Activated CD4-positive, alpha-beta T cell treated with anti-CD3 and anti-CD28 coated beads for 36 hours (primary cell): ENCODE data around the gene SIGLEC9. TPM values are rescaled to one million over a fixed set of nuclear protein-coding genes. Genes with fewer than 3 reads are reported as not detected.

Experiments used
- ATAC-seq: fragments of 200-7000 bp; cut with Tn5 transposase; one replicate; pipeline ENCODE4 v1.10.0; 2021; ENCODE audit warnings: mild to moderate bottlenecking, moderate library complexity
- CTCF ChIA-PET: fragments of 350-600 bp; sonication (Branson Sonifier 250); formaldehyde crosslinking; loops from one replicate; lab custom pipeline; 2021; ENCODE audit warnings: antibody characterized with exemption; lab: Charles Lee
- POLR2A ChIA-PET: fragments of 350-600 bp; sonication (Branson Sonifier 250); formaldehyde crosslinking; loops from one replicate; lab custom pipeline; 2021; ENCODE audit warnings: antibody characterized with exemption, inconsistent platforms; lab: Charles Lee
- DNase-seq: peaks from one replicate; pipeline ENCODE4 v3.0.0-alpha.2; 2020
- H3K27ac Mint-ChIP-seq: one replicate; pipeline ENCODE4 v1.8.0; 2021; ENCODE audit warnings: mixed read lengths
- H3K27me3 Mint-ChIP-seq: one replicate; pipeline ENCODE4 v1.8.0; 2021; ENCODE audit warnings: mixed read lengths
- H3K36me3 Mint-ChIP-seq: one replicate; pipeline ENCODE4 v1.8.0; 2021; ENCODE audit warnings: low read depth, mixed read lengths
- H3K4me1 Mint-ChIP-seq: one replicate; pipeline ENCODE4 v1.8.0; 2021; ENCODE audit warnings: mixed read lengths
- H3K4me3 Mint-ChIP-seq: one replicate; pipeline ENCODE4 v1.8.0; 2021; ENCODE audit warnings: mild to moderate bottlenecking, moderate library complexity, mixed read lengths
- H3K9me3 Mint-ChIP-seq: one replicate; pipeline ENCODE4 v1.8.0; 2021; ENCODE audit warnings: low read depth, mixed read lengths
- intact Hi-C, 2 experiments: fragments of 100-400 bp; cut with DNase I in 1 of 2; cut with micrococcal nuclease in 1 of 2; formaldehyde crosslinking; loops; one replicate each; pipeline versions ENCODE4 v1.14.2 to v1.15.1; 2022 to 2024; cut with DNase I, micrococcal nuclease
- total RNA-seq, 2 experiments: library from RNA; stranded (reverse); gene quantifications; one replicate each; pipeline ENCODE4 v1.2.3, GENCODE V29; 2021

Gene SIGLEC9
- under 1 TPM; 0.37 to 0.49 TPM for total RNA-seq

GRCh38 chr19:51124729-51125128 lies at the start of gene SIGLEC9:
SIGLEC9 (plus strand) TSS chr19:51124906; CDS start chr19:51124975, 69 bp downstream.
- Mint-ChIP-seq H3K27ac (peak within 1 kb of the TSS; percentile 83), H3K27me3 (no peaks in the 10 kb centered on the region), H3K9me3 (no peaks in the 10 kb centered on the region), H3K36me3 (no peaks in the 10 kb centered on the region), H3K4me3 (peak within 1 kb of the TSS; percentile 38), H3K4me1 (peaks cover 70% of the 10 kb centered on the region)
- POLR2A ChIA-PET, result no interaction called here
- no peak for ATAC-seq
- CTCF ChIA-PET, result interaction anchor here (0.6 to 0.7 kb wide), 3 partner anchors 12 to 34 kb away, joined by 3 read pairs; no protein-coding TSS in a partner anchor
- no peak for DNase-seq
- intact Hi-C loops, result no loop called here

- DNase-seq (no peak), ATAC-seq (no peak)
- no peak overlapping the region for H3K4me3 Mint-ChIP-seq
- peaks cover 12% of the 10 kb centered on the region for H3K27me3 Mint-ChIP-seq
- intact Hi-C loops, result no loop called here
- no peaks in the 10 kb centered on the region for H3K4me1 Mint-ChIP-seq
- ChIA-PET POLR2A (no interaction called here), CTCF (no interaction called here)
- H3K36me3 Mint-ChIP-seq, result no peaks in the 10 kb centered on the region
- peaks cover 10% of the 10 kb centered on the region for H3K9me3 Mint-ChIP-seq
- no peak overlapping the region for H3K27ac Mint-ChIP-seq
These were observed 48.7 kb upstream of the SIGLEC9 start for GRCh38 chr19:51075998-51076397.

GRCh38 chr19:51076631-51077213 lies 48.0 kb upstream of the SIGLEC9 start:
- no peak overlapping the region for H3K27ac Mint-ChIP-seq
- DNase-seq, result no peak
- intact Hi-C loops, result no loop called here
- ChIA-PET POLR2A (no interaction called here), CTCF (no interaction called here)
- H3K4me3 Mint-ChIP-seq, result no peak overlapping the region
- peaks cover 12% of the 10 kb centered on the region for H3K27me3 Mint-ChIP-seq
- peaks cover 10% of the 10 kb centered on the region for H3K9me3 Mint-ChIP-seq
- H3K4me1 Mint-ChIP-seq, result no peaks in the 10 kb centered on the region
- no peak for ATAC-seq
- H3K36me3 Mint-ChIP-seq, result no peaks in the 10 kb centered on the region

- ChIA-PET POLR2A (no interaction called here), CTCF (no interaction called here)
- ATAC-seq (no peak), DNase-seq (no peak)
- no peaks in the 10 kb centered on the region for H3K36me3 Mint-ChIP-seq
- peaks cover 10% of the 10 kb centered on the region for H3K9me3 Mint-ChIP-seq
- H3K4me1 Mint-ChIP-seq, result no peaks in the 10 kb centered on the region
- no peak overlapping the region for H3K4me3 Mint-ChIP-seq
- intact Hi-C loops, result no loop called here
- H3K27me3 Mint-ChIP-seq, result peaks cover 13% of the 10 kb centered on the region
- H3K27ac Mint-ChIP-seq, result no peak overlapping the region
These were observed 46.6 kb upstream of the SIGLEC9 start for GRCh38 chr19:51078104-51078503.

- ATAC-seq (no peak), DNase-seq (no peak)
- ChIA-PET CTCF (no interaction called here), POLR2A (no interaction called here)
- intact Hi-C loops, result no loop called here
- Mint-ChIP-seq H3K27ac (no peak overlapping the region), H3K36me3 (no peaks in the 10 kb centered on the region), H3K27me3 (peaks cover 16% of the 10 kb centered on the region), H3K4me3 (no peak overlapping the region), H3K9me3 (peaks cover 6% of the 10 kb centered on the region), H3K4me1 (no peaks in the 10 kb centered on the region)
These were observed 46.0 kb upstream of the SIGLEC9 start for GRCh38 chr19:51078731-51079130.

GRCh38 chr19:51079481-51080110 lies 45.1 kb upstream of the SIGLEC9 start:
- no peak for DNase-seq
- Mint-ChIP-seq H3K9me3 (no peaks in the 10 kb centered on the region), H3K4me3 (no peak overlapping the region), H3K36me3 (no peaks in the 10 kb centered on the region), H3K27me3 (peaks cover 10% of the 10 kb centered on the region), H3K27ac (no peak overlapping the region), H3K4me1 (no peaks in the 10 kb centered on the region)
- POLR2A ChIA-PET, result no interaction called here
- intact Hi-C loops, result no loop called here
- ATAC-seq, result no peak
- CTCF ChIA-PET, result interaction anchor here (0.6 kb wide), 1 partner anchor 52 kb away, joined by 3 read pairs; no protein-coding TSS in a partner anchor

GRCh38 chr19:51081476-51081875 lies 43.2 kb upstream of the SIGLEC9 start:
- Mint-ChIP-seq H3K9me3 (no peaks in the 10 kb centered on the region), H3K27me3 (peaks cover 7% of the 10 kb centered on the region), H3K4me1 (no peaks in the 10 kb centered on the region), H3K4me3 (no peak overlapping the region), H3K27ac (no peak overlapping the region), H3K36me3 (no peaks in the 10 kb centered on the region)
- ATAC-seq (no peak), DNase-seq (no peak)
- CTCF ChIA-PET, result interaction anchor here (1.1 kb wide), 1 partner anchor 159 kb away, joined by 3 read pairs; no protein-coding TSS in a partner anchor
- intact Hi-C loops, result no loop called here
- POLR2A ChIA-PET, result no interaction called here

GRCh38 chr19:51082611-51083010 lies 42.1 kb upstream of the SIGLEC9 start, which contains the start of gene KLK14:
KLK14 (minus strand) TSS chr19:51082887; CDS start chr19:51082614, 273 bp downstream.
- Mint-ChIP-seq H3K4me1 (no peaks in the 10 kb centered on the region), H3K36me3 (no peaks in the 10 kb centered on the region), H3K27ac (no peak within 1 kb of the TSS), H3K27me3 (peaks cover 7% of the 10 kb centered on the region), H3K9me3 (no peaks in the 10 kb centered on the region), H3K4me3 (no peak within 1 kb of the TSS)
- intact Hi-C loops, result no loop called here
- DNase-seq, result no peak
- CTCF ChIA-PET, result no interaction called here
- POLR2A ChIA-PET, result no interaction called here
- no peak for ATAC-seq

GRCh38 chr19:51083181-51083580 lies 41.5 kb upstream of the SIGLEC9 start:
- CTCF ChIA-PET, result no interaction called here
- Mint-ChIP-seq H3K4me3 (no peak overlapping the region), H3K9me3 (no peaks in the 10 kb centered on the region), H3K36me3 (no peaks in the 10 kb centered on the region), H3K27me3 (peaks cover 7% of the 10 kb centered on the region), H3K4me1 (no peaks in the 10 kb centered on the region), H3K27ac (no peak overlapping the region)
- no peak for DNase-seq
- intact Hi-C loops, result no loop called here
- no peak for ATAC-seq
- POLR2A ChIA-PET, result no interaction called here

GRCh38 chr19:51083783-51084182 lies 40.9 kb upstream of the SIGLEC9 start:
- ChIA-PET POLR2A (no interaction called here), CTCF (no interaction called here)
- Mint-ChIP-seq H3K27ac (no peak overlapping the region), H3K36me3 (no peaks in the 10 kb centered on the region), H3K9me3 (no peaks in the 10 kb centered on the region), H3K4me3 (no peak overlapping the region), H3K27me3 (peaks cover 7% of the 10 kb centered on the region), H3K4me1 (no peaks in the 10 kb centered on the region)
- intact Hi-C loops, result no loop called here
- DNase-seq, result no peak
- ATAC-seq, result no peak

GRCh38 chr19:51084505-51084904 lies 40.2 kb upstream of the SIGLEC9 start:
- no peaks in the 10 kb centered on the region for H3K9me3 Mint-ChIP-seq
- ChIA-PET CTCF (interaction anchor here (0.5 to 0.7 kb wide), 2 partner anchors 32 to 35 kb away, joined by 3 read pairs; no protein-coding TSS in a partner anchor), POLR2A (no interaction called here)
- H3K4me3 Mint-ChIP-seq, result no peak overlapping the region
- H3K27ac Mint-ChIP-seq, result no peak overlapping the region
- H3K4me1 Mint-ChIP-seq, result no peaks in the 10 kb centered on the region
- peaks cover 7% of the 10 kb centered on the region for H3K27me3 Mint-ChIP-seq
- DNase-seq, result no peak
- no peaks in the 10 kb centered on the region for H3K36me3 Mint-ChIP-seq
- ATAC-seq, result no peak
- intact Hi-C loops, result no loop called here
